ENCODE results near the gene FAM83G. TPM values are rescaled to one million over a fixed set of nuclear protein-coding genes. Genes with fewer than 3 reads are reported as not detected.

The FAM83G gene
- total RNA-seq, 1 experiment from 2014 or later: 31.4 TPM

GRCh38 chr17:19010729-19011505 lies 6.4 kb upstream of the FAM83G start (continued):
- TF ChIP-seq, protein P1, sequence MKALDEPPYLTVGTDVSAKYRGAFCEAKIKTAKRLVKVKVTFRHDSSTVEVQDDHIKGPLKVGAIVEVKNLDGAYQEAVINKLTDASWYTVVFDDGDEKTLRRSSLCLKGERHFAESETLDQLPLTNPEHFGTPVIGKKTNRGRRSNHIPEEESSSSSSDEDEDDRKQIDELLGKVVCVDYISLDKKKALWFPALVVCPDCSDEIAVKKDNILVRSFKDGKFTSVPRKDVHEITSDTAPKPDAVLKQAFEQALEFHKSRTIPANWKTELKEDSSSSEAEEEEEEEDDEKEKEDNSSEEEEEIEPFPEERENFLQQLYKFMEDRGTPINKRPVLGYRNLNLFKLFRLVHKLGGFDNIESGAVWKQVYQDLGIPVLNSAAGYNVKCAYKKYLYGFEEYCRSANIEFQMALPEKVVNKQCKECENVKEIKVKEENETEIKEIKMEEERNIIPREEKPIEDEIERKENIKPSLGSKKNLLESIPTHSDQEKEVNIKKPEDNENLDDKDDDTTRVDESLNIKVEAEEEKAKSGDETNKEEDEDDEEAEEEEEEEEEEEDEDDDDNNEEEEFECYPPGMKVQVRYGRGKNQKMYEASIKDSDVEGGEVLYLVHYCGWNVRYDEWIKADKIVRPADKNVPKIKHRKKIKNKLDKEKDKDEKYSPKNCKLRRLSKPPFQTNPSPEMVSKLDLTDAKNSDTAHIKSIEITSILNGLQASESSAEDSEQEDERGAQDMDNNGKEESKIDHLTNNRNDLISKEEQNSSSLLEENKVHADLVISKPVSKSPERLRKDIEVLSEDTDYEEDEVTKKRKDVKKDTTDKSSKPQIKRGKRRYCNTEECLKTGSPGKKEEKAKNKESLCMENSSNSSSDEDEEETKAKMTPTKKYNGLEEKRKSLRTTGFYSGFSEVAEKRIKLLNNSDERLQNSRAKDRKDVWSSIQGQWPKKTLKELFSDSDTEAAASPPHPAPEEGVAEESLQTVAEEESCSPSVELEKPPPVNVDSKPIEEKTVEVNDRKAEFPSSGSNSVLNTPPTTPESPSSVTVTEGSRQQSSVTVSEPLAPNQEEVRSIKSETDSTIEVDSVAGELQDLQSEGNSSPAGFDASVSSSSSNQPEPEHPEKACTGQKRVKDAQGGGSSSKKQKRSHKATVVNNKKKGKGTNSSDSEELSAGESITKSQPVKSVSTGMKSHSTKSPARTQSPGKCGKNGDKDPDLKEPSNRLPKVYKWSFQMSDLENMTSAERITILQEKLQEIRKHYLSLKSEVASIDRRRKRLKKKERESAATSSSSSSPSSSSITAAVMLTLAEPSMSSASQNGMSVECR (CRISPR knock-in tag; IDR thresholded peaks at IDR 0.05; ENCODE audit: borderline replicate concordance): no peak
- TF ChIP-seq ZNF416 (CRISPR knock-in tag; IDR thresholded peaks at IDR 0.05): no peak

DNA sequence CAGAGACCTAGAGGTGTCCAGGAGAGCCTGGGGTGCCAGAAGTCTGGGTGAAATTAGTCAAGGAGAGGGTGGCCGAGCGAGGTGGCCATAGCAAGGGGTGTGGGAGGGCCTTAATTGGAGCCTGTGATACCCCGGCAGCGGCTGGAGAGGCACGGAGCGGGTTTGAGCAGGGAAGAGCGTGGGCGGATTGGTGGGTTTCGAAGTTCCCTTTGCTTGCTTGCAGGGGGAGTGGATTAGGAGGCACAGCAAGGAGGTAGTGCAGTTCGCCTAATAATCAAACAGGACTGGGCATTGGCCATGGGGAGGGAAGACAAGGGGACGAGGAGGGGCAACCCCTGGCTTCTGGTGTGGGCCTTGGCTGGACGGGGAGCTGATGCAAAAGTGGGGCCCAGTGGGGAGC lies 5.4 kb upstream of the FAM83G start:
- no peak overlapping the region for H3K4me3 Mint-ChIP-seq

More for the DNA sequence above, 5.4 kb upstream of the FAM83G start:
- POLR2A ChIA-PET: no interaction called here
- ATAC-seq: no peak
- Mint-ChIP-seq H3K27ac (no peak overlapping the region), H3K27me3 (ENCODE audit: low read depth) (no peaks in the 10 kb centered on the region; the same call in 1 of the 2 replicates), H3K4me1 (peaks cover 8% of the 10 kb centered on the region), H3K36me3 (no peaks in the 10 kb centered on the region), H3K9me3 (peaks cover 11% of the 10 kb centered on the region)
- DNase-seq (ENCODE audit: low spot score): no peak
- TF ChIP-seq NFE2L1 (CRISPR knock-in tag; IDR thresholded peaks at IDR 0.05) (no peak), CTCF (IDR thresholded peaks at IDR 0.05) (no peak), GTF2I (CRISPR knock-in tag; conservative IDR thresholded peaks at IDR 0.05) (no peak), TEAD4 (CRISPR knock-in tag; IDR thresholded peaks at IDR 0.05) (no peak), GRHL2 (CRISPR knock-in tag; IDR thresholded peaks at IDR 0.05; ENCODE audit: insufficient replicate concordance, severe bottlenecking) (no peak), TCF7 (CRISPR knock-in tag; IDR thresholded peaks at IDR 0.05; ENCODE audit: low read depth) (no peak), ESRRA (CRISPR knock-in tag; IDR thresholded peaks at IDR 0.05; ENCODE audit: borderline replicate concordance) (no peak), ZNF423 (CRISPR knock-in tag; IDR thresholded peaks at IDR 0.05) (no peak), ZNF232 (CRISPR knock-in tag; IDR thresholded peaks at IDR 0.05) (no peak), ZMAT4 (CRISPR knock-in tag; IDR thresholded peaks at IDR 0.05) (no peak), NFYB (CRISPR knock-in tag; conservative IDR thresholded peaks at IDR 0.05; ENCODE audit: low read depth) (no peak), NR1H2 (CRISPR knock-in tag; IDR thresholded peaks at IDR 0.05) (no peak), ETV6 (CRISPR knock-in tag; IDR thresholded peaks at IDR 0.05) (no peak), MLX (CRISPR knock-in tag; IDR thresholded peaks at IDR 0.05) (no peak), IRF2 (CRISPR knock-in tag; IDR thresholded peaks at IDR 0.05; ENCODE audit: borderline replicate concordance, low read depth) (no peak), MYBL2 (CRISPR knock-in tag; IDR thresholded peaks at IDR 0.05) (no peak)
- TF ChIP-seq, protein P1 (CRISPR knock-in tag; IDR thresholded peaks at IDR 0.05; ENCODE audit: borderline replicate concordance): no peak
- TF ChIP-seq, protein P2, sequence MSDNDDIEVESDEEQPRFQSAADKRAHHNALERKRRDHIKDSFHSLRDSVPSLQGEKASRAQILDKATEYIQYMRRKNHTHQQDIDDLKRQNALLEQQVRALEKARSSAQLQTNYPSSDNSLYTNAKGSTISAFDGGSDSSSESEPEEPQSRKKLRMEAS (CRISPR knock-in tag; IDR thresholded peaks at IDR 0.05): no peak
- TF ChIP-seq, protein P3, sequence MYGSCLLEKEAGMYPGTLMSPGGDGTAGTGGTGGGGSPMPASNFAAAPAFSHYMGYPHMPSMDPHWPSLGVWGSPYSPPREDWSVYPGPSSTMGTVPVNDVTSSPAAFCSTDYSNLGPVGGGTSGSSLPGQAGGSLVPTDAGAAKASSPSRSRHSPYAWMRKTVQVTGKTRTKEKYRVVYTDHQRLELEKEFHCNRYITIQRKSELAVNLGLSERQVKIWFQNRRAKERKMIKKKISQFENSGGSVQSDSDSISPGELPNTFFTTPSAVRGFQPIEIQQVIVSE (CRISPR knock-in tag; IDR thresholded peaks at IDR 0.05; ENCODE audit: borderline replicate concordance): no peak
- TF ChIP-seq, protein P4, sequence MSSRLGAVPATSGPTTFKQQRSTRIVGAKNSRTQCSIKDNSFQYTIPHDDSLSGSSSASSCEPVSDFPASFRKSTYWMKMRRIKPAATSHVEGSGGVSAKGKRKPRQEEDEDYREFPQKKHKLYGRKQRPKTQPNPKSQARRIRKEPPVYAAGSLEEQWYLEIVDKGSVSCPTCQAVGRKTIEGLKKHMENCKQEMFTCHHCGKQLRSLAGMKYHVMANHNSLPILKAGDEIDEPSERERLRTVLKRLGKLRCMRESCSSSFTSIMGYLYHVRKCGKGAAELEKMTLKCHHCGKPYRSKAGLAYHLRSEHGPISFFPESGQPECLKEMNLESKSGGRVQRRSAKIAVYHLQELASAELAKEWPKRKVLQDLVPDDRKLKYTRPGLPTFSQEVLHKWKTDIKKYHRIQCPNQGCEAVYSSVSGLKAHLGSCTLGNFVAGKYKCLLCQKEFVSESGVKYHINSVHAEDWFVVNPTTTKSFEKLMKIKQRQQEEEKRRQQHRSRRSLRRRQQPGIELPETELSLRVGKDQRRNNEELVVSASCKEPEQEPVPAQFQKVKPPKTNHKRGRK (CRISPR knock-in tag; IDR thresholded peaks at IDR 0.05; ENCODE audit: borderline replicate concordance): no peak
- CTCF ChIA-PET: no interaction called here
